ENCODE measurements around the gene UST. TPM values are rescaled to one million over a fixed set of nuclear protein-coding genes. Genes with fewer than 3 reads are reported as not detected.
A peak's percentile ranks its signal among the peaks of the same experiment; 100 is the strongest.
"Not testable (repeated sequence)": the region's sequence is repeated elsewhere in the genome, so short reads cannot be mapped to it uniquely, and the experiment has no call there.

The UST gene
- total RNA-seq, 1 experiment from 2014 or later, result 6.8 TPM

DNA sequence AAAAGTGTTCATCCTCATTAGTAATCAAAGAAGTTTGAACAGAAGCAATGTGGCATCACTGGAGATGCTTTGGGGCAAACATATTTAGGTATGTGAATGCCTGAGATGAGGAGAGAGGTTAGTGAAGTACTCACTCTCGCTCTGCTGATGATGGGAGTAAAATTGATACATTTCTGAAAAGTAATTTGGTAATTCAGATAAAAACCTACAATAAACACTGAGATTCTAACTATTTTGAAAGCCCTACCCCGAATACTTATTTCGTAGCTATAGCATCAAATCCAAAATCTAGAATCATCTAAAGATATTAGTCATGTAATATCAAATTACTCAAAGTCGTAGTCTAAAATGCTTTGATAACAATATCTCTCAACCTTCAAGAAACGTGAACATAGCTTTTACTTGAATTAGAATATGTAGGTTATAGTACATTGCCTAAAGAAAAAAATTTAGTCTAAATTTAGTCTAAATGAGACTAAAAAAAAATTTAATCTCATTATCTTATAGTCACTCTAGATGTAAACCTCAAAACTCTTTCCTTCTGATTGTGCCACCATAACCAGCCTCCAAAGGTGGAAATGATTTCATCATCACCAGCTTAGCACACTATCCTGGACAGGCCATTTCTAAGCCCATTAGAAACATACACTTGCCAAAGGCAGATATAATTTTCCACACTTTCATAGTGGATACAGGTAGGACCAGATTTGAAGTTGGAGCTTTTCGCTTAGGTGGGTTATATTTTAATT lies 338.2 kb downstream of the UST start:
- DNase-seq (ENCODE audit: low read depth), result no peak

DNA sequence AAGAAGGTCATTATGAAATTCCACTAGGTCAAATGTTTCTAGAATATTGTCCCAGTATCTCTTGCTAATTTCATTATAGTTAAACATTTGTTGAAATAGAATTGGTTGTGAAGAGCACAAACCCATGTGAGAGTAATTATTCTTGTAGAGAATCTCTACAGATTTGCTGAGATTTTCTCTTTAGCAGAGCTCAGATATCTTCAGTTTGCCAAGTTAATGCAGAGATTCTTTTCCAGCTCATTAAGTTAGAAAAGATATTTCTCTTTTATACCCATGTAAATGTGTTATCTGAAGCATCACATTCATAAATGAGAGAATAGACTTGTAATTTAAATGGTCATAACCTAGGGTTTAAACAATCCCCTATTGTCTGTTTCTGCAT lies 338.7 kb downstream of the UST start:
- DNase-seq (ENCODE audit: low read depth), result no peak

DNA sequence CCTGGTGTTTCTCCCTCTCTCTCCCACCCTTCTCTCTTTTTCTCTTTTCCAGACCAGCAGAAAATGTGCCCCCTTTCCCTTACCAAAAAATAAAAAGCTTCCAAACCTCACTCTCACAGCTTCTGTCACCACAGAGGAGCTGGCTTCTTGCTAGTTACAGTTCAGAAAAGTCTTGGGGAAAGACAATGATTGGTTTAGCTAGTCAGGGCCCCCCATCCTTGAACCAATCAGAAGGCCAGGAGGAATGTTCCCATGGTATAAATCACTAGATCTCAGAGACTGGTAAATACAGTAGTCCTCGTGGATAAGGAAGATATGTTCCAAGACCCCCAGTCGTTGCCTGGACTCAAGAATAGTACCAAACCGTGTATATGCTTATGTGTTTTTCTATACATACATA lies 339.5 kb downstream of the UST start:
- no peak for DNase-seq (ENCODE audit: low read depth)

DNA sequence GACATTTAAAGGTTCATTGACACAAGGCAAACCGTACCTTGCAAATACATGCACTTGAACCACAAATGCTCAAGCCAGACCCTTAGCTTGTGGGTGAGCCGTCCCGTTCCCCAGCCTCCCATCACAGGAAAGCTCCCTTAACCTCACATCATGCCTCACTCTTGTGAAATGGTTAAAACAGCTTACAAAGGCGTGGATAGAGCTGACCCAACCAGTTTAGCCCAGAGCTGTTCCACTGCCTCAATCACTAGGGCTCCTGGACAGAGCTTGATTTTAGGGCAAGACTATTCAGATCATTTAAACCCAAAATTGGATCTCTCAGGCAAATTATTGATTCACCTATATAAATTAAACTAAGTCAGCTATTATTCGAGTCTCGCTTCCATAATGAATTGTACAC lies 341.1 kb downstream of the UST start:
- DNase-seq (ENCODE audit: low read depth), result no peak

DNA sequence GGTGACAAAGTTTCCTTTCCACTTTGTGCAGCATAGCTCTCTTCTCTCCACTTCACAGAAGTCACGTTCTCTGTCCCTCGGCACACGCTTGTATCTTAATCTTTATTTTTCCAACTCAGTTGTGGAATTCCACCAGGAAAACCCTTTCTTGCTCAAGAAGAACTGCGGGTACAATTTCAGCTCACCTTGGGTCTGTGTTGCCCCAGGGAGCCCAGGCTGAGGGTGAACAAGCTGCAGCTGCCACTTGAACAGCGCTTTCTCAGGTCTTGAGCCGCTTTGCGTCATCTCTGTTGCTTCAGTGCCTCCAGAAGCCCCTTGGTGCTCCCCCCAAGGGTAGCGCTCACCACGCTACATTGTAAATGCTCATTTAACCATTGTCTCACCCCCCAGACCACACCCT lies 341.5 kb downstream of the UST start:
- DNase-seq (ENCODE audit: low read depth), result no peak

DNA sequence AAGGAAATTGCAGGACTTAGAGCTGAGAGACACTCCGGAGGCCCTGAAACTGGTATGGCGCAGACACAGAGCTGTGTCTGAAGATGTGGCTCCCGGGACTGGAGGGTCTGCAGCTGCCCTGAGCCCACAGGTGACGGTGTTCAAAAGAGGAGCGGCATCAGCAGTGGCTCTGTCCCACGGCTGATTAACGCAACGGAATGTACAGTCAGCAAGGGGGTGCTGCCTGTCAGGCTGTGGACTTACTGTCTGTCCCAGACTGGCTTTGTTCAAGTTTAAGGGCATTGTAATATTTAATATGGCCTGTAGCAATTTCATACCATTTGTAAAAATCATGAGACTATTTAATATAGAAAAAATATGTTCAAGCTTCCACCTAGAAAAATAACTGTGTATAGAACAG lies 342.7 kb downstream of the UST start:
- no peak for DNase-seq (ENCODE audit: low read depth)

DNA sequence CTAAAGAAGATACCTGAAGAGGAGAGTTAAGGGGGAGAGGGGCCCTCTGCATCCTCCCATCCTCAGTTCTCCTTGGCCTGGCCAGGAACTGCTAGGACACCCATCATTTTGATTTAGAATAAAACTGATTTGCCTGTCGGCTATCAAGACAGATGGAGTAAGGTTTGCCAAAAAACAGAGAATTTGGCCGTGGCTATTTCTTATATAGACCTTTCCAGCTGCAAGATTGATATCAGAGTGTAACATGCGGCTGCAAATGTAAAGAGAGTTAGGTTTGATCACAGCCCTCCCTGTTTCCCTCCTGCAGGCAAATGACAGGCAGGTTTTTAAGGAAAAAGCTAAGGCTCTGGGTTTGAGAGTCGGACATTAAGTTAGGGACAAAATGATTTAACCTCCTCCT lies 344.1 kb downstream of the UST start:
- DNase-seq (ENCODE audit: low read depth), result no peak

DNA sequence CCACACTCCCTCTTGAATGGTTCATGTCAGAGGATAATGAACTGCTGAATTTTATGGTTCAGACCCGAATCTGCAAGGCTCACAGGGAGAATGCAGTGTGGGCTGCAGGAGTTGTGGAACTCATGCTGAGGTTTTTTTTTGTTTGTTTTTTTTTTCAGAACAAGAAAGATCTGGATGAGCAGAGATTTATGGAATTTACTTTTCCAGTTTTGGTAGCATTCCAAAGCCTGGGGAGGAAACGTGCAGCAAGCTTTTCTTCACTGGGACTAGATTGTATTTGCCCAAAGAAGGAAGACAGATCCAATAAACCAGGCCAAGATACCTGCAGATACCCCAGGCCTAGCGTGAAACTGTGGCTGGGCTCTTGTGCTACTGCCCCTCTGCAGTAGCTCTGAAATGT lies 346.8 kb downstream of the UST start:
- DNase-seq (ENCODE audit: low read depth), result peak; percentile 46

DNA sequence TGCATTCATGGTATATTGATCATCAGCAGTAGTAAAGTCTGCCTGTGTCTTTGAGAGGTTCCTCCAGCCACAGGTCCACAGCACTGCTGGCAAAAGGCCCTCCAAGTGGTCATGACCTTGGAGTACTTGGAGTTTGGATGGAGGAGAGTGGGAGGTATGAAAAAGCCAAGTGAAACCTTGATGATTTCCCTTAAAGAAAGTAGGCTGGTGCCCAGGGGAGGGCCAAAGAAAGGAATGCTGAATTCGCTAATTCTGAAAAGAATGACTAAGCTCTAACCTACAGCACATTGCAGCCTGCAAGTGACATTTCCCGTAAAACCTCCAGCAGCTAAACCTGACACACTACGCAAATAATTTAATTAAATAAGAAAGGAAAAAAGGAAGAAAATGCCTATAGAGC lies 347.3 kb downstream of the UST start:
- DNase-seq (ENCODE audit: low read depth), result peak; percentile 32

DNA sequence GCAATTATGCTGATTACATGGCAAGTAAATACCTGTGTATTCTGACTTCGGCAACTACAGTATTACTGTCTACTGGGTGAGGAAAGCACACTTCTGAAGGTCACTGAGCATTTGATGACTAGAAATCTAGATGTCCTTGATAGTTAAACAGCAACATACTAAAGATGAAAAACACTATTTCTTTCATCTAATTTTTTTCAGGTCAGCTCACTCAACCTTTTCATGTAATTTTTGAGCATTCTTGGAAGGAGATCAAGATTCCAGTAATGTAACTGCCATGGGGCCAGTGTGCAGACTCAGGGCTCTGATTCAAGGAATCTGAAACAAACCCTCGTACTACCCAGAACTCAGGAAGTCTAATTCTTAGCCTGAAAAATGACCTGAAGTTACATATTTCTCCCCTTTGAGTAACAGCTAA lies 348.1 kb downstream of the UST start:
- peak; percentile 29 for DNase-seq (ENCODE audit: low read depth)

DNA sequence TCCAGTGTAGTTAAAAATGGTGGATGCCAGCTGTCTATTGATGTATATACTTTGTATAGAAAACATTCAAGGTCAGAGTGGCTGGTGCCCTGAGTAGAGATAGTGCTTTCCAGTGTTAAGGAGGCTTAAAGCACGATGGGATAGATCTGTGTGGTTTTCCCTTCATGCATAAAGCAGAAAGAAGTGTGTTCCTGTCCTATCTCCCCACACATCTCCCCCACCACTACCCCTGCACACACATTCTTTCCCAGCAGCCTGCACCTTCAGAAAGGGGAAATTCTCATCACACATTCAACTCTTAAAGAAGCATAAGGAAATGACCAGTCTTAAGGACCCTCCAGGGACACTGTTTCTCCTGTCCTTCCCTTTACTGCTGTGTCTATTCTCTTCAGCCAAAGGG lies 349.0 kb downstream of the UST start:
- no peak for DNase-seq (ENCODE audit: low read depth)

DNA sequence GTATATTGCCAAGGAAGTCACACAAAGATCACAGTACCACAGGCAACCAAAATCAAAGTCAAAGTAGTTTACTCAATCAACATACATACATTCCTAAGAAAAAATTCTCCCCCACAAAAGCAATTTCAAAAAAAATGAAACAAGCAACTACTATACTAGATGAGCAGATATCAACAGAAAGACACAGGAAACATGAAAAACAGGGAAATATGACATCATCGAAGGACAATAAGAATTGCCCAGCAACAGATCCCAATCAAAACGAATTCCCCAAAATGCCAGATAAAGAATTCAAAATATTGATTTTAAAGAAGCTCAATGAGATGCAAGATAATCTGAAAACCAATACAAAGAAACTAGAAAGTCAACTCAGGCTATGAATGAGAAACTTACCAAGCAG lies 351.0 kb downstream of the UST start:
- DNase-seq (ENCODE audit: low read depth), result no peak

DNA sequence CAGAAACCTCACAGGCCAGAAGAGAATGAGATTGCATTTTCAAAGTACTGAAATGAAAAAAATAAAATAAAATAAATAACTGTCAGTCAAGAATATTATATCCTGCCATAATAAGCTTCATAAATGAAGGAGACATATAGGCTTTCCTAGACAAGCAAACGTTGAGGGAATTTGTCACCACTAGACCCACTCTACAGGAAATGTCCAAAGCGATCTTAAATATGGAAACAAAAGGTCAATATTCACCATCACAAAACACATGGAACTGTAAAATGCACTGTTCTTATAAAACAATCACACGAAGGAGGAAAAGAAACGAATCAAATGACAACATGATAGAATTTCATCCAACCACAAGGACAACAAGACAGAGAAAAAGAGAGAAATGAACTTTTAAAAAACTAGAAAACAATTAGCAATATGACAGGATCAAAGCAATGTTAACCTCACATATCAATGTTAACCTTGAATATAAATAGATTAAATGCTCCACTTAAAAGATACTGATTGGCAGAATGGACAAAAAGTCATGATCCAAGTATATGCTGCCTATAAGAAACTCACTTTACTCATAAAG lies 352.0 kb downstream of the UST start:
- DNase-seq (ENCODE audit: low read depth), result no peak

DNA sequence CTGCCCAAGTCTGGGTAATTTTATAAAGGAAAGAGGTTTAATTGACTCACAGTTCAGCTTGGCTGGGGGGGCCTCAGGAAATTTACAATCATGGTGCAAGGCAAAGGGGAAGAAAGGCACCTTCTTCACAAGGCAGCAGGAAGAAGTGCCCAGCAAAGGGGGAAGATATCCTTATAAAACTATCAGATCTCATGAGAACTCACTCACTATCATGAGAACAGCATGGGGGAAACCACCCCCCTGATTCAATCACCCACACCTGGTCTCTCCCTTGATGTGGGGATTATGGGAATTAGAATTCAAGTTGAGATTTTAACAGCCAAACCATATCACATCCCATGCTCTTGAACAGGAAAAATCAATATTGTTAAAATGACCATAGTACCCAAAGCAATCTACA lies 355.5 kb downstream of the UST start:
- no peak for DNase-seq (ENCODE audit: low read depth)

DNA sequence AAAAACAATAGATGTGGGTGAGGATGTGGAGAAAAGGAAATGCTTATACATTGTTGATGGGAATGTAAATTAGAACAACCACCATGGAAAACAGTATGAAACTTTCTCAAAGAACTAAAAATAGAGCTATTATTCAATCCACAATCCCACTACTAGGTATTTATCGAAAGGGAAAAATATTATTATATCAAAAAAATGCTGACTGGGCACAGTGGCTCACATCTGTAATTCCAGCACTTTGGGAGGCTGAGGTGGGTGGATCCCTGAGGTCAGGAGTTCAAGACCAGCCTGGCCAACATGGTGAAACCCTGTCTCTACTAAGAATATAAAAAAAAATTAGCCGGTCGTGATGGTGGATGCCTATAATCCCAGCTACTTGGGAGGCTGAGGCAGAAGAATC lies 357.1 kb downstream of the UST start:
- not testable (repeated sequence) for DNase-seq (ENCODE audit: low read depth)

DNA sequence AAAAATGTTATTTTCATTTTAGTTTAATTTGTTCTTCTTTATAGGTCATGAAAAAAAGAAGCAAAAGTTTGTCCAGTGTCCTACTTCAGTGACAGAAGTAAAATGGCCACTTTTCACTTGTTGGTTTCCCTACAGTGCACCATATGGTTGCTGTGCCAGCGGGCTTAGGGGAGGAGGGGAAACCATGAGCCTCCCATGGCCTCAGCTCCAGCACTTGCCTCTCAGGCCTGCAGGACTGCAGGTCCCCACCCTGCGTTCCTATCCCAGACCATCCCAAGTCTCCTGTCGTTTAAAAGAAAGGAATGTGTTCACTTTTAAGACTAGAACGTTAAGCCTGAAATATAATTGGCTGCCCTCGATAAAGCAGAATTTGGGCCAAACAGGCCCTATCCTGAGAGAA lies 360.7 kb downstream of the UST start:
- no peak for DNase-seq (ENCODE audit: low read depth)

DNA sequence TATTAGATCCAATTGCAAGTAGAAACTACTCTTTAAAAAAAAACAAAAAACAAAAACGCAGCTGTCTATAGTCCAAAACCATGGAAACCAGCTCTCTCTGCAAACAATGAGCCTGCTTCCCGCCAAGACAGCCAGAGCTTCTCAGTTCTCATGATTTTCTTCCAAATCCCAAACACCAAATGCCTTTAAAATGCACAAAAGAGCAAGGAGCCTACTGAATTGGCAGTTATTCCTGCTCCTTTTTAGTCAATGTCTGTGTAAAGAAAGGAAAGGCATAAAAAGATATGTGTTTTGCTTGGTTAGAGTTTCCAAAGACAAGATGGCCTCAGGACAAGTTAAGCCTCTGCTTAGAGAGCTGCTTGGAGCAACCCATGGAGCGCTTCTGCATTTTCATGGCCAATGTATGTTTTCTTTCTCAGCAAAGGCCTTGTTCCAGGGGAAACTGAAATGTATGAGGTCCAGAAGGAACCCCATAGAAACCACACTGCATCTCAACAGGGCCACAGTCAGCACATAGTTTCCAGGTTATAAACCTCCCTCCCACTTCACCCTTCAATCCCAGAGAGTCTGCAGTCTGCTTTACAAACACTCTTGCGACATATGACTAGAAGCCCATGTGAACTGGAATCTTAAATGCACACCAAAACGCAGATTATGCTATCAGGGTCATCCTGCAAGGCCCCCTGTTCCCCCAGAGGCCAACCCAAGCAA lies 361.4 kb downstream of the UST start:
- DNase-seq (ENCODE audit: low read depth), result no peak

DNA sequence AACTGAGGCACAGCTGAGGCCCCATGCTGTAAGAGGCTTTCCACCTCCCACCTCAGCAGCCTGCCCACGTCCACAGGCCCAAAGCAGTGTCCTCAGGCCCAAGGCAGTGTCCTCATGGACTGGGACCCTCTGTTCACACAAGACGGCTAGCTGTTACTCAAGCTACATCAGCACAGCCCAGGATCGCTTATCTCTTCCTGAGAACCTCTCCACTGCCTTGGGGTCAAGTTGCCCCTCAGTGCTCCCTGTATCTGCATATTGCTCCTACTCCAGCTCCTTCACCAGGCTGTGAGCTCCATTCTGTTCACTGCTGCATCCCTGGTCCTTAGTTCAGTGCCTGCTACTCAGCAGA lies 361.9 kb downstream of the UST start:
- DNase-seq (ENCODE audit: low read depth), result no peak

DNA sequence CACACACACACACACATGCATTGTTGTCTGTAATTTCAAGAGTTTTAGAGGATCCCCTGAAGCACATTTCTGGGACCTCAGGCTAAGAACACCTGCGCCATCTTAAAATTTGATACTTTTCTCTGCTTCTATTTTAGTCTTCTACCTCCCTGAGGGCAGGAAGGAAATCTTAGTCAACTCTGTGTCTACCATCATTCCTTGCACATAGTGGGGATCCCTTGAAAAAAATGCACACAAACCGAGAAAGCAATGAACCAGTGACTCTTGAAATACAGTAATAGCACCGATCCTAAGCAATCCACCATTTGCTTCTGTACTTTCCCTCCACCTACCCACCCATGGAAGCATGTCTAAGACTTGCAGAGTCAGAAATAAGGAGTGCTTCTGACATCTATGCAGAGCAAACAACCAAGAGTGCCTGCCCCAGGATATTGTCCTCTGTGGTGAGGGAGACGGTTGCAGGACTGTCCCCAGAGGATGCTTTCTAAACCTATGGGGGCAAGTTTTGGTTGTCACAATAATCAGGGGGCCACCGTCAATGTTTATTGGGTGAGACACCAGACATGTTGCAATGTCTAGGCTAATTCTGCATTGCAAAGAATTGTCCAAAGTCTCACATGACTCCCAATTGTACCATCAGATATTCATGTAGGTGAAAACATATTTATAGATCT lies 362.7 kb downstream of the UST start:
- DNase-seq (ENCODE audit: low read depth), result no peak

DNA sequence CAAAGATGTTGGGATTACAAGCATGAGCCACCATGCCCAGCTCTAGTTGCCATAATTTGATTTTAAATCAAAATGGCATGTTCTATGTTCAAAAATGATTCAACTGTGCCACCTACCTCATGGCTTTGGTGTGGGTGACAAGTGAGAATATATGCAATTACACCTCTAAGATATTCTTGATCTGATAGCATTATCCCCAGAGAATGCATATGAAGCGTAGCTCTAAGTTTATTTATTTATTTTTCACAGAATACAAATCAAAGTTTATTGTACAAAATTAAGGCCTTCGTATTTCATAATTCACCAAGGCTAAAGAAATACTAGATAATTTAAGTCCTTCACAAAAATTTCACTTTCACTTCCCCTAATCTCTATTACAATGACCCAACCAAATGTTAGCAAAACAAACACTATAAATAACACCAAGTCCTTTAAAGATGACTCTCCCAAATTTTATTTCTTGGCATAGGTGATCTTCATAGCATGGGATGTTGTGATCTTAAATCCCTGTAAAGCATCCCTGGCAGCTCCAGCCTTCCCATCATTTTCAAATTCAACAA lies 364.8 kb downstream of the UST start:
- no peak for DNase-seq (ENCODE audit: low read depth)

DNA sequence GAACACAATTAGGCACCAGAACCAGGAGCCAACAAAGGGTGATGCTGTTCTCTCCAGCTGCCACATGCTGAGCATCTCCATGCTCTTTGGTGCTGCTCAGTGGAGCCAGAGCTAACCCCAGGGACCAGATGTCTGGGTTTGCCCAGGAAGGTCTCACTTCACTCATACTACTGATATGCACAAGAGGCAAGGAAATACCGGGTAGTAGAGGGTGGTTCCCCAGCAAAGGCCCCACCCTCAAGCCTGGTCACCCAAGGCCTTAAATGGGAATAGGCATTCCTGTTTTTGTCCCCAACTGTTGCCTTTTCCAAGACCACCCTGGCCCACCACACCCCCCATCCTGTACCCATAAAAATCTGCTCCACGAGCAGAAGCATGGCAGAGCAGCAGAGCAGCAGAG lies 366.1 kb downstream of the UST start:
- no peak for DNase-seq (ENCODE audit: low read depth)

DNA sequence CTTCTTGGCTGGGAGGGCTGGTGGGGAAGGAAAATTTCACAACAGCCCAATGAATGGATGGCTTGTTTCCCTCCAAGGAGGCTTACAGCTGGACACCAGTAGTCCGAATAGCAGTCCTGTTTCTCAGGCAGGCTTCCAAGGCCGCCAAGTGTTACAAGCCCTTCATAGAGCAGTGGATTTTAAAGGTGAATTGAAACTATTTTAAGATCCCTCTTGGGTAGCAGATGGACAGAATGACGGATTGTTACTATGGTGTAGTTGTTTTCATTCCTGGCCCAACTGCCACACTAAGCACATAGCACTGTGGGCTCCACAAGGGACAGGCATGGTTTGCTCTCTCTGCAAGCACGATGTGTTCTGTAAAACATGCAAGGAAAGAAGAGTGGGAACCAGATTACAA lies 367.3 kb downstream of the UST start:
- DNase-seq (ENCODE audit: low read depth), result peak; percentile 24

All from RPMI7951 (cell line).